Activated T-cell treated with anti-CD3 and anti-CD28 coated beads for 4 hours (primary cell): Measurements from ENCODE around the gene CMSS1.

Experiments used
- DNase-seq: peaks from one replicate; pipeline ENCODE4 v3.0.0-alpha.2; 2020

CMSS1 gene

GRCh38 chr3:99877031-99877579 is 59.4 kb downstream of the CMSS1 start:
- no peak for DNase-seq

GRCh38 chr3:99878005-99878404 is 60.3 kb downstream of the CMSS1 start:
- DNase-seq: no peak

GRCh38 chr3:99879275-99879674 is 61.6 kb downstream of the CMSS1 start:
- DNase-seq: no peak

- DNase-seq: no peak
Measured at GRCh38 chr3:99881121-99881524, 63.5 kb downstream of the CMSS1 start.

- DNase-seq: no peak
Measured at GRCh38 chr3:99882436-99883137, 64.9 kb downstream of the CMSS1 start.

- no peak for DNase-seq
Measured at GRCh38 chr3:99883138-99883461, 65.4 kb downstream of the CMSS1 start.

GRCh38 chr3:99883693-99884092 is 66.0 kb downstream of the CMSS1 start:
- no peak for DNase-seq

- no peak for DNase-seq
Measured at GRCh38 chr3:99884484-99884883, 66.8 kb downstream of the CMSS1 start.

- no peak for DNase-seq
Measured at GRCh38 chr3:99885085-99885484, 67.4 kb downstream of the CMSS1 start.

GRCh38 chr3:99885851-99886250 is 68.2 kb downstream of the CMSS1 start:
- no peak for DNase-seq

- no peak for DNase-seq
Measured at GRCh38 chr3:99891610-99892285, 74.1 kb downstream of the CMSS1 start.

- DNase-seq: no peak
Measured at GRCh38 chr3:99892332-99892731, 74.7 kb downstream of the CMSS1 start.

- DNase-seq: no peak
Measured at GRCh38 chr3:99895131-99895696, 77.6 kb downstream of the CMSS1 start.

- DNase-seq: no peak
Measured at GRCh38 chr3:99895703-99896441, 78.2 kb downstream of the CMSS1 start.

GRCh38 chr3:99896482-99896881 is 78.8 kb downstream of the CMSS1 start:
- DNase-seq: no peak

GRCh38 chr3:99899603-99900002 is 81.9 kb downstream of the CMSS1 start:
- no peak for DNase-seq

- no peak for DNase-seq
Measured at GRCh38 chr3:99900248-99900647, 82.6 kb downstream of the CMSS1 start.

GRCh38 chr3:99901200-99901926 is 83.7 kb downstream of the CMSS1 start:
- DNase-seq: no peak

- no peak for DNase-seq
Measured at GRCh38 chr3:99902091-99902490, 84.4 kb downstream of the CMSS1 start.

- no peak for DNase-seq
Measured at GRCh38 chr3:99903869-99904268, 86.2 kb downstream of the CMSS1 start.

GRCh38 chr3:99907959-99908544 is 90.4 kb downstream of the CMSS1 start:
- DNase-seq: no peak

- no peak for DNase-seq
Measured at GRCh38 chr3:99909714-99910495, 92.2 kb downstream of the CMSS1 start.
